C1 segment of cervical spinal cord (tissue), 14 donors: ENCODE measurements around the gene KDM6B.
"Not testable (repeated sequence)": the region's sequence is repeated elsewhere in the genome, so short reads cannot be mapped to it uniquely, and the experiment has no call there.

Source experiments
- DNase-seq, 14 donors: peaks; one replicate each; lab custom pipeline; 2025; lab: John Stamatoyannopoulos, UW

Gene KDM6B

GRCh38 chr17:7833795-7834541, at the start of gene KDM6B:
Gene KDM6B, plus strand, starts transcription at chr17:7834217. Its CDS starts 11,338 bp downstream, at chr17:7845555.
- DNase-seq: peak; percentile 47 to 93 (median 82)

GRCh38 chr17:7786866-7787265, 47.2 kb upstream of the KDM6B start:
- no peak for DNase-seq

GRCh38 chr17:7789131-7789530, 44.9 kb upstream of the KDM6B start:
- no peak for DNase-seq

- DNase-seq: no peak
Measured at GRCh38 chr17:7790150-7790549, 43.9 kb upstream of the KDM6B start.

GRCh38 chr17:7792611-7793010, 41.4 kb upstream of the KDM6B start:
- no peak for DNase-seq

- DNase-seq: no peak
Measured at GRCh38 chr17:7794075-7794663, 39.8 kb upstream of the KDM6B start.

GRCh38 chr17:7797976-7798375, 36.0 kb upstream of the KDM6B start:
- DNase-seq: no peak

GRCh38 chr17:7798839-7799238, 35.2 kb upstream of the KDM6B start:
- no peak for DNase-seq

- DNase-seq: no peak
Measured at GRCh38 chr17:7803981-7804380, 30.0 kb upstream of the KDM6B start.

GRCh38 chr17:7806587-7806986, 27.4 kb upstream of the KDM6B start:
- peak in 1 of 14 donors; percentile 7 for DNase-seq

GRCh38 chr17:7807206-7807605, 26.8 kb upstream of the KDM6B start:
- DNase-seq: no peak

GRCh38 chr17:7809086-7809790, 24.8 kb upstream of the KDM6B start:
- no peak for DNase-seq

- DNase-seq: not testable (repeated sequence)
Measured at GRCh38 chr17:7809791-7810343, 24.1 kb upstream of the KDM6B start.

GRCh38 chr17:7811251-7811650, 22.8 kb upstream of the KDM6B start:
- DNase-seq: no peak

GRCh38 chr17:7814969-7815368, 19.0 kb upstream of the KDM6B start:
- no peak for DNase-seq

GRCh38 chr17:7816926-7817642, 16.9 kb upstream of the KDM6B start:
- DNase-seq: no peak

- no peak for DNase-seq
Measured at GRCh38 chr17:7817643-7817964, 16.4 kb upstream of the KDM6B start.

GRCh38 chr17:7818026-7818425, 16.0 kb upstream of the KDM6B start:
- no peak for DNase-seq

- no peak for DNase-seq
Measured at GRCh38 chr17:7818746-7819645, 15.0 kb upstream of the KDM6B start.

GRCh38 chr17:7820231-7820630, 13.8 kb upstream of the KDM6B start:
- DNase-seq: no peak

GRCh38 chr17:7822126-7822525, 11.9 kb upstream of the KDM6B start:
- no peak for DNase-seq
